ENCODE measurements around the gene S100Z. TPM values are rescaled to one million over a fixed set of nuclear protein-coding genes. Genes with fewer than 3 reads are reported as not detected.
"Not testable (repeated sequence)": the region's sequence is repeated elsewhere in the genome, so short reads cannot be mapped to it uniquely, and the experiment has no call there.

S100Z gene
- total RNA-seq, 1 donor from 2014 or later = 1.1 TPM

GRCh38 chr5:76838481-76839261, 11.1 kb upstream of the S100Z start:
- Mint-ChIP-seq H3K9me3 (no peaks in the 10 kb centered on the region), H3K36me3 (ENCODE audit: low read depth) (no peaks in the 10 kb centered on the region), H3K4me3 (ENCODE audit: low read depth) (no peak overlapping the region), H3K4me1 (ENCODE audit: low read depth) (peaks cover 2% of the 10 kb centered on the region), H3K27me3 (ENCODE audit: low read depth) (peaks cover 12% of the 10 kb centered on the region), H3K27ac (no peak overlapping the region)
- no peak for DNase-seq (ENCODE audit: low spot score)
- intact Hi-C loops (cut with micrococcal nuclease) = no loop called here

GRCh38 chr5:76841361-76841760, 8.5 kb upstream of the S100Z start:
- Mint-ChIP-seq H3K9me3 (no peaks in the 10 kb centered on the region), H3K4me3 (ENCODE audit: low read depth) (no peak overlapping the region), H3K36me3 (ENCODE audit: low read depth) (no peaks in the 10 kb centered on the region), H3K4me1 (ENCODE audit: low read depth) (peaks cover 2% of the 10 kb centered on the region), H3K27ac (no peak overlapping the region), H3K27me3 (ENCODE audit: low read depth) (peaks cover 17% of the 10 kb centered on the region)
- DNase-seq (ENCODE audit: low spot score) = no peak
- intact Hi-C loops (cut with micrococcal nuclease) = no loop called here

- intact Hi-C loops (cut with micrococcal nuclease) = no loop called here
- no peak overlapping the region for H3K4me3 Mint-ChIP-seq (ENCODE audit: low read depth)
- H3K27ac Mint-ChIP-seq = no peak overlapping the region
- no peaks in the 10 kb centered on the region for H3K9me3 Mint-ChIP-seq
- peaks cover under 1% of the 10 kb centered on the region for H3K36me3 Mint-ChIP-seq (ENCODE audit: low read depth)
- DNase-seq (ENCODE audit: low spot score) = no peak
- peaks cover 12% of the 10 kb centered on the region for H3K27me3 Mint-ChIP-seq (ENCODE audit: low read depth)
- H3K4me1 Mint-ChIP-seq (ENCODE audit: low read depth) = peaks cover 11% of the 10 kb centered on the region
Observed at GRCh38 chr5:76845890-76846289, 3.9 kb upstream of the S100Z start.

- peaks cover 22% of the 10 kb centered on the region for H3K36me3 Mint-ChIP-seq (ENCODE audit: low read depth)
- H3K4me3 Mint-ChIP-seq (ENCODE audit: low read depth) = peak overlapping the region; percentile 62
- intact Hi-C loops (cut with micrococcal nuclease) = no loop called here
- no peaks in the 10 kb centered on the region for H3K27me3 Mint-ChIP-seq (ENCODE audit: low read depth)
- peaks cover 39% of the 10 kb centered on the region for H3K4me1 Mint-ChIP-seq (ENCODE audit: low read depth)
- DNase-seq (ENCODE audit: low spot score) = no peak
- peak overlapping the region; percentile 73 for H3K27ac Mint-ChIP-seq
- H3K9me3 Mint-ChIP-seq = peaks cover 12% of the 10 kb centered on the region
Observed at GRCh38 chr5:76850543-76851145, 830 bp downstream of the S100Z start.

- DNase-seq (ENCODE audit: low spot score) = no peak
- Mint-ChIP-seq H3K36me3 (ENCODE audit: low read depth) (peaks cover 34% of the 10 kb centered on the region), H3K27ac (no peak overlapping the region), H3K9me3 (peaks cover 17% of the 10 kb centered on the region), H3K27me3 (ENCODE audit: low read depth) (no peaks in the 10 kb centered on the region), H3K4me1 (ENCODE audit: low read depth) (peaks cover 49% of the 10 kb centered on the region), H3K4me3 (ENCODE audit: low read depth) (no peak overlapping the region)
- intact Hi-C loops (cut with micrococcal nuclease) = no loop called here
Observed at GRCh38 chr5:76851728-76852369, 2.0 kb downstream of the S100Z start.

GRCh38 chr5:76852772-76853171, 3.0 kb downstream of the S100Z start:
- peaks cover 36% of the 10 kb centered on the region for H3K36me3 Mint-ChIP-seq (ENCODE audit: low read depth)
- intact Hi-C loops (cut with micrococcal nuclease) = no loop called here
- no peak overlapping the region for H3K4me3 Mint-ChIP-seq (ENCODE audit: low read depth)
- peaks cover 49% of the 10 kb centered on the region for H3K4me1 Mint-ChIP-seq (ENCODE audit: low read depth)
- H3K9me3 Mint-ChIP-seq = peaks cover 17% of the 10 kb centered on the region
- no peak for DNase-seq (ENCODE audit: low spot score)
- no peak overlapping the region for H3K27ac Mint-ChIP-seq
- no peaks in the 10 kb centered on the region for H3K27me3 Mint-ChIP-seq (ENCODE audit: low read depth)

GRCh38 chr5:76853741-76854140, 3.9 kb downstream of the S100Z start:
- Mint-ChIP-seq H3K9me3 (peaks cover 17% of the 10 kb centered on the region), H3K36me3 (ENCODE audit: low read depth) (peaks cover 36% of the 10 kb centered on the region), H3K4me1 (ENCODE audit: low read depth) (peaks cover 49% of the 10 kb centered on the region)
- H3K4me3 Mint-ChIP-seq (ENCODE audit: low read depth); H3K27me3 Mint-ChIP-seq (ENCODE audit: low read depth); DNase-seq (ENCODE audit: low spot score); intact Hi-C loops (cut with micrococcal nuclease); H3K27ac Mint-ChIP-seq: not testable (repeated sequence)

GRCh38 chr5:76854644-76855043, 4.8 kb downstream of the S100Z start:
- intact Hi-C loops (cut with micrococcal nuclease) = no loop called here
- Mint-ChIP-seq H3K27me3 (ENCODE audit: low read depth) (no peaks in the 10 kb centered on the region), H3K27ac (no peak overlapping the region), H3K4me3 (ENCODE audit: low read depth) (no peak overlapping the region), H3K36me3 (ENCODE audit: low read depth) (peaks cover 36% of the 10 kb centered on the region), H3K4me1 (ENCODE audit: low read depth) (peaks cover 49% of the 10 kb centered on the region), H3K9me3 (peaks cover 17% of the 10 kb centered on the region)
- no peak for DNase-seq (ENCODE audit: low spot score)

- peak overlapping the region; percentile 86 for H3K27ac Mint-ChIP-seq
- peaks cover 36% of the 10 kb centered on the region for H3K36me3 Mint-ChIP-seq (ENCODE audit: low read depth)
- H3K9me3 Mint-ChIP-seq = peaks cover 17% of the 10 kb centered on the region
- H3K4me3 Mint-ChIP-seq (ENCODE audit: low read depth); DNase-seq (ENCODE audit: low spot score); H3K27me3 Mint-ChIP-seq (ENCODE audit: low read depth); intact Hi-C loops (cut with micrococcal nuclease): not testable (repeated sequence)
- peaks cover 42% of the 10 kb centered on the region for H3K4me1 Mint-ChIP-seq (ENCODE audit: low read depth)
Observed at GRCh38 chr5:76855501-76855900, 5.7 kb downstream of the S100Z start.

- peaks cover 17% of the 10 kb centered on the region for H3K9me3 Mint-ChIP-seq
- H3K27me3 Mint-ChIP-seq (ENCODE audit: low read depth) = no peaks in the 10 kb centered on the region
- peak; percentile 28 for DNase-seq (ENCODE audit: low spot score)
- peak overlapping the region; percentile 86 for H3K27ac Mint-ChIP-seq
- H3K36me3 Mint-ChIP-seq (ENCODE audit: low read depth) = peaks cover 35% of the 10 kb centered on the region
- peaks cover 38% of the 10 kb centered on the region for H3K4me1 Mint-ChIP-seq (ENCODE audit: low read depth)
- H3K4me3 Mint-ChIP-seq (ENCODE audit: low read depth) = peak overlapping the region; percentile 9
- intact Hi-C loops (cut with micrococcal nuclease) = no loop called here
Observed at GRCh38 chr5:76855961-76856360, 6.1 kb downstream of the S100Z start.

GRCh38 chr5:76856800-76857199, 7.0 kb downstream of the S100Z start:
- H3K36me3 Mint-ChIP-seq (ENCODE audit: low read depth) = peaks cover 30% of the 10 kb centered on the region
- H3K4me1 Mint-ChIP-seq (ENCODE audit: low read depth) = peaks cover 30% of the 10 kb centered on the region
- H3K27ac Mint-ChIP-seq; intact Hi-C loops (cut with micrococcal nuclease); H3K27me3 Mint-ChIP-seq (ENCODE audit: low read depth); H3K4me3 Mint-ChIP-seq (ENCODE audit: low read depth); DNase-seq (ENCODE audit: low spot score): not testable (repeated sequence)
- peaks cover 17% of the 10 kb centered on the region for H3K9me3 Mint-ChIP-seq

GRCh38 chr5:76859591-76860247, 9.9 kb downstream of the S100Z start:
- Mint-ChIP-seq H3K9me3 (peaks cover 8% of the 10 kb centered on the region), H3K27me3 (ENCODE audit: low read depth) (no peaks in the 10 kb centered on the region), H3K4me1 (ENCODE audit: low read depth) (peaks cover 17% of the 10 kb centered on the region), H3K27ac (no peak overlapping the region), H3K36me3 (ENCODE audit: low read depth) (peaks cover 21% of the 10 kb centered on the region), H3K4me3 (ENCODE audit: low read depth) (no peak overlapping the region)
- intact Hi-C loops (cut with micrococcal nuclease) = loop anchor here (10.0 kb wide), 1 partner anchor 635 kb away; the partner anchor contains the start of gene WDR41
- DNase-seq (ENCODE audit: low spot score) = no peak
